Loucy (cell line): Measurements from ENCODE around the gene SLC27A4.

Experiments
- H2AFZ ChIP-seq: fragments of 200-600 bp; sonication (generic); 2 replicates; pipeline ENCODE4 v1.6.0; 2016; ENCODE audit warnings: antibody characterized with exemption, mild to moderate bottlenecking, low read length, moderate library complexity
- H3F3A ChIP-seq: fragments of 200-600 bp; 2 replicates; pipeline ENCODE4 v1.6.0; 2016; ENCODE audit warnings: antibody characterized with exemption, low read depth, mild to moderate bottlenecking
- H3K27me3 ChIP-seq: fragments of 200-600 bp; sonication (generic); 2 replicates; pipeline ENCODE4 v1.6.1; 2014; ENCODE audit warnings: low read length, mild to moderate bottlenecking; ENCODE audit not compliant: insufficient read depth, poor library complexity, severe bottlenecking
- H3K36me3 ChIP-seq: fragments of 200-600 bp; sonication (generic); 2 replicates; pipeline ENCODE4 v1.6.1; 2016; ENCODE audit warnings: low read length; ENCODE audit not compliant: insufficient read depth
- H3K4me1 ChIP-seq: fragments of 200-600 bp; sonication (generic); 2 replicates; pipeline ENCODE4 v1.5.1; 2014; ENCODE audit warnings: low read length, mild to moderate bottlenecking; ENCODE audit not compliant: insufficient read depth, poor library complexity, severe bottlenecking
- H3K4me2 ChIP-seq: fragments of 200-600 bp; sonication (generic); 2 replicates; pipeline ENCODE4 v1.6.0; 2014; ENCODE audit warnings: antibody characterized with exemption, low read length, low read depth, mild to moderate bottlenecking; ENCODE audit not compliant: poor library complexity, severe bottlenecking
- H3K4me3 ChIP-seq: fragments of 200-600 bp; sonication (generic); 2 replicates; pipeline ENCODE4 v1.5.1; 2014; ENCODE audit warnings: low read length, mild to moderate bottlenecking, mixed read lengths; ENCODE audit not compliant: poor library complexity, severe bottlenecking
- H3K79me2 ChIP-seq: fragments of 200-600 bp; sonication (generic); 2 replicates; pipeline ENCODE4 v1.6.1; 2014; ENCODE audit warnings: low read length; ENCODE audit not compliant: insufficient read depth
- H3K9ac ChIP-seq: fragments of 200-600 bp; sonication (generic); 2 replicates; pipeline ENCODE4 v1.6.0; 2014; ENCODE audit warnings: mild to moderate bottlenecking, low read depth, low read length, moderate library complexity; ENCODE audit not compliant: poor library complexity, severe bottlenecking
- H3K9me2 ChIP-seq: fragments of 200-600 bp; sonication (generic); replicated peaks from 2 replicates; pipeline ENCODE4 v1.6.1; 2016; ENCODE audit warnings: low read depth, low read length, mixed read lengths
- H3K9me3 ChIP-seq: fragments of 200-600 bp; sonication (generic); 2 replicates; pipeline ENCODE4 v1.6.1; 2014; ENCODE audit warnings: mild to moderate bottlenecking, antibody characterized with exemption, low read length, low read depth; ENCODE audit not compliant: insufficient read depth
- H4K20me1 ChIP-seq: fragments of 200-600 bp; sonication (generic); 2 replicates; pipeline ENCODE4 v1.6.0; 2014; ENCODE audit warnings: antibody characterized with exemption, low read length, mild to moderate bottlenecking; ENCODE audit not compliant: insufficient read depth, poor library complexity, severe bottlenecking
- CTCF ChIP-seq: fragments of 200-600 bp; sonication (generic); conservative IDR thresholded peaks from 2 replicates; pipeline ENCODE4 v1.5.1; 2014; ENCODE audit warnings: mild to moderate bottlenecking, antibody characterized with exemption, low read length
- EZH2phosphoT487 ChIP-seq: fragments of 200-600 bp; IDR thresholded peaks from 2 replicates; pipeline ENCODE4 v1.6.1; 2018; ENCODE audit warnings: antibody characterized with exemption, mild to moderate bottlenecking, moderate library complexity, borderline replicate concordance

The SLC27A4 gene

GRCh38 chr9:128339761-128340690, at the start of gene SLC27A4:
Gene SLC27A4 (plus strand): TSS chr9:128340527. CDS start chr9:128343133, 2,606 bp downstream.
- Histone ChIP-seq H3K4me3 (peak within 1 kb of the TSS; percentile 76), H3K9ac (peak within 1 kb of the TSS; percentile 65), H3K27me3 (no peaks in the 10 kb centered on the region), H3K4me1 (peaks cover 6% of the 10 kb centered on the region), H4K20me1 (no peaks in the 10 kb centered on the region), H3K9me2 (no peaks in the 10 kb centered on the region), H3K36me3 (no peaks in the 10 kb centered on the region), H3K9me3 (no peaks in the 10 kb centered on the region), H3F3A (no peaks in the 10 kb centered on the region), H3K79me2 (no peaks in the 10 kb centered on the region), H3K4me2 (peak within 1 kb of the TSS; percentile 97), H2AFZ (peak within 1 kb of the TSS; percentile 82)
- TF ChIP-seq EZH2phosphoT487 (no peak), CTCF (no peak)

GRCh38 chr9:128292009-128292408, 48.3 kb upstream of the SLC27A4 start:
- Histone ChIP-seq H3K4me2 (no peak overlapping the region), H3K9me3 (no peaks in the 10 kb centered on the region), H2AFZ (no peak overlapping the region), H3K4me1 (peaks cover 4% of the 10 kb centered on the region), H3K27me3 (no peaks in the 10 kb centered on the region), H3K9ac (no peak overlapping the region), H3K79me2 (no peaks in the 10 kb centered on the region), H4K20me1 (no peaks in the 10 kb centered on the region), H3F3A (no peaks in the 10 kb centered on the region), H3K36me3 (no peaks in the 10 kb centered on the region), H3K9me2 (no peaks in the 10 kb centered on the region), H3K4me3 (no peak overlapping the region)
- TF ChIP-seq CTCF = no peak
- no peak for TF ChIP-seq EZH2phosphoT487

GRCh38 chr9:128293091-128293490, 47.2 kb upstream of the SLC27A4 start:
- Histone ChIP-seq H3K4me2 (no peak overlapping the region), H3K36me3 (no peaks in the 10 kb centered on the region), H3F3A (no peaks in the 10 kb centered on the region), H3K4me3 (no peak overlapping the region), H4K20me1 (no peaks in the 10 kb centered on the region), H3K9ac (no peak overlapping the region), H2AFZ (no peak overlapping the region), H3K9me3 (no peaks in the 10 kb centered on the region), H3K9me2 (no peaks in the 10 kb centered on the region), H3K79me2 (no peaks in the 10 kb centered on the region), H3K4me1 (no peaks in the 10 kb centered on the region), H3K27me3 (no peaks in the 10 kb centered on the region)
- TF ChIP-seq CTCF (no peak), EZH2phosphoT487 (no peak)
